Measurements from ENCODE around the gene HAUS3.
A peak's percentile ranks its signal among the peaks of the same experiment; 100 is the strongest.
"Not testable (repeated sequence)": the region's sequence is repeated elsewhere in the genome, so short reads cannot be mapped to it uniquely, and the experiment has no call there.

HAUS3 gene

DNA sequence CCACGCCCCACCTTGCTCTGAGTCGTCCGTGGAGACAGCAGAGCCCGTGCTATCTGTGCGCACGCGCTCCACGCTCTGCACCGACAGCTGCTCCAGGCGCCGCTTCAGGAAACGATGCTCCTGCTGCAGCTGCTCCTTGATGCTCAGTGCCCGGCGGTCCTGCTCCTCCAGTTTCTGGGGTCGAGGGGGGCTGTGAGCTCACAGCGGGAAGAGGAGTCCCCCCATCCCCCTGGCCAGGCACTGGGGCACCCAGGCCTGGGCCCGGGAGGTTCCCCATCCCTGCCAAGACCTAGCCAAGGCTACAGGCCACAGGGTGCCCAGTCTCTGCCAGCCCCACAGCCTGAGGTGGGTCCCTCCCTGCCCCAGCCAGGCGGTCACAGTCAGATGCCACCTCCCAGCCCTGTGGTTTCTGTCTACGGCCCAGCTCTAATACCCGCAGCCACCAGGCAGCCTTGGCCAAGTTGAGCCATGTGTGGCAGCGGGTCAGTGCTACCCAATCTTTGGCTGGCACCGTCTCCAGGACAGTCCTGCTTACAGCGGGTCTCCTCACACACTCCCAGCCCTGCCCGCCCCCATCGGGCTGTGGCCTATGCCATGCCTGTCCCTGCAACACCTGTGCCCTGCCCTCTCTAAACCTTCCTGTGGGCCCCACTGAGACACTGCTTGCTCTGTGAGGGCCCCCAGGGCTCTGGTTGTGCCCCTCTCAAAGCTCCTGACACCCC, 9.3 kb upstream of the HAUS3 start:
- no peak for DNase-seq

DNA sequence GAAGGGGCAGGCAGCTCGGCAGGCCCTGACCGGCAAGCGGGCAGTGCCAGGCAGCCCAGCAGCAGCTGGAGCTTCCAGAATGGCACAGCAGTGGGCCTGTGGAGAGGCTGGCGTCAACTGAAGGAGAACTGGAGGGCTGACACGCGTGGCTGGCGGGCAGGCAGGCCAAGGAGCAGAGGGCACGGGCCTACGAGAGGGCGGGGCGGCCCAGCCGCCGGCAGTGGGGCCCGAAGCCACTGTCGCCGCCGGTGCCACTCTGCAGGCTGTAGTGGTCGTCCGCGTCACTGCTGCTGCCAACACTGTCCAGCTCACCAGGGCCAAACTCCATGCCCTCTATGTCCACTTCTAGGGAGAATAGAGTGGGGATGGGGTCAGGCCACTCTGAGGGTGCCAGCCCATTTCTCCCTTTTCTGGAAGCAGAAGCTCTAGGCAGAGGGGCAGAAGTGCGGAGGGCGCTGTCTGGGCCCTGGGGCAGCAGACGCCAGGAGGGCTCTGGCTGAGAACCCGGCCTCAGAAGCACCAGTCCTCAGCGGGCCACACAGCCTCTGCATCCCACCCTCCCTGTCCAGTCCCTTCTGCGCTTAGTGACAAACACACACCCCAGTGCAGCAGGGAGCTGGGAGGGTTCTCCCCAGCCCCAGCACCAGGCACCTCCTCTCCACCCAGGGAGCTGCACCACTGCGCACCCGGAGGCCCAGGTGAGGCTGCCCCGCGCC, 8.6 kb upstream of the HAUS3 start:
- DNase-seq: no peak

DNA sequence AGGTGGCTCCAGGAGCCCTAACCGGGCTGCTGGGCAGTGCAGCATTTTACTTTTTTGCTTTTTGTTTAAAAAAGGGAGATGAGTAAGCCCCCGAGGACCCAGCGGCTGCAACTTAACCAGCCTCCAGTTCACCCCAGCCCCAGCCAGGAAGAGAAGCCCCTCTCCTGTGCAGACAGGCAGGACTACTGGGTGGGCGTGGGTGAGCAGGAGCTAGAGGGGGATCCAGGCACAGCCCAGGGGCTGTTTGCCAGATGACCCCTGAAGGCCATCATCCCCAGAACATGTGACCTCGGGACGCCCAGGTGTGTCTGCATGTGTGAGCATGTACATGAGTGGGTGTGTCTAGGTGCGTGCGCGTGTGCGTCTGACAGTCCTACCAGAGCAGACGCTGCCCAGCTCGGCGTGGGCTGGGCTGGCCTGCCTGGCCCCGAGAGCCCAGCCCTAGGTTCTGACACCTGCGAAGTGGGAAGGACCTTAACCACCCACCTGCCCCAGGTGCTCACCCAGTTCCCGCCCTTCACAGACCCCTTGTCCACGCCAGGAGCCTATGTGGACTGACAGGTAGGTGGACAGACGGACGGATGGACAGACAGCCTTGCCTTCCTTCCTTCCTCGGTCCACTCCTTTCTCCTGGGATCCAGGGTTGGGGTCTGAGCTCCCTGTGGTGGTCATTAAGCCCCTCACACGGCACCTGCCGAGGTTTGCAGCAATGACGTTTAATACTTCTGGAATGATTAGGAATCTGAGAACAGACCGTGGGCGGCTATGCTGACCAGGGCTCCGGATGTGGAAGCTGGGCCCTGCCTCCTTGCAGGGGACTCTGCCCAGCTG, 7.8 kb upstream of the HAUS3 start:
- DNase-seq: no peak

DNA sequence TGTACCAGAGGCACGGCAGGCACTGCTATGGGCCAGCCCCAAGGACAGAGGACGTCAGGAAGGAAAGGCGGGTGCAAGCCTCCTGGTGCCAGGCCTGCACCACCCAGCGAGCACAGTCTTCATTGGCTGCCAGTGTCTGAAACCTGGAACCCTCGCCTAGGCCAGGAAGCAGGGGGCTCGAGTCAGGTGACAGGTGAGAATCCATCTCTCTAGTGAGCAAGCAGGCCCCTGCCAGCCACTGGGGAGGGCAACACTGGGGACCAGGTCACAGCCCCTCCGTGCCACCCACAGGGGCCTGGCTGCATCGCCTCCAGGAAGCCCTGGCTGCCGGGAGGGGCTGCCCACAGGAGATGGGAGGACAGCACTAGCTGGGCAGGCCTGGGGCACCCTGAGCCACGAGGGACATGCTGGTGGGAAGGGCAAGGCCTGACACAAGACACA, 6.9 kb upstream of the HAUS3 start:
- no peak for DNase-seq

DNA sequence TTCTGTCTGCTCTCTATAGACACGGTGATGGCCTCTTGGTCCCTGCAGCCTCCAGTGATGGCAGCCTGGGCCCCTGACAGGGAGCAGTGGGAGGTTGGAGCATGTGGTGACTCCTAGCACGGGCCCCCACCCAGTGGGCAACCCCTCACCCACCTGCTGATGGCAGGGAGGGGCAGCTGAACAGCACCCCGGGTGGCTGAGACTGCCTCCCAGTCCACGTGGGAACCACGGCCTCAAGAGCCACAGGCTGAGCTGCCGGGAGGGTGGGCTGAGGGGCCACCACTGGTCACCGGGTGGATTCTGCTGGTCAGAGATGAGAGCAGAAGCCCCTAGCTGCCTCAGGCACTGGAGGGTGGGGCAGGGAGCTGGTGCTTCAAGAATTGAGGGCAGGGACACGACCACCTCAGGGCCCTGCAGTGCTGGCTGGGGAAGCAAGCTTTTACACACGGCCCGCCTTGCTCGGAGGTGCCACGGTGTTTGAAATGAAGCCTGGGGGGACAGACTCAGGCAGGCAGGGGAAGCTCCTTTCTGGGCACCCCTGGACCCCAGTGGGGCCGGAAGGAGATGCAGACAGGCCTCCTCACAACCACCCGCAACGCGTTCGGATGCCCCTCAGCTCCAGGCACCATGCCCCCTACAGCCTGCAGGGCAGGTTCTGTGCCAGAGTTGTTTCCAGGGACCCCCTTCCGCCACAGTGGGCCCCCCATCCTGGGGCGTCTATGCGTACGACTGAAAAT, 6.3 kb upstream of the HAUS3 start:
- no peak for DNase-seq

DNA sequence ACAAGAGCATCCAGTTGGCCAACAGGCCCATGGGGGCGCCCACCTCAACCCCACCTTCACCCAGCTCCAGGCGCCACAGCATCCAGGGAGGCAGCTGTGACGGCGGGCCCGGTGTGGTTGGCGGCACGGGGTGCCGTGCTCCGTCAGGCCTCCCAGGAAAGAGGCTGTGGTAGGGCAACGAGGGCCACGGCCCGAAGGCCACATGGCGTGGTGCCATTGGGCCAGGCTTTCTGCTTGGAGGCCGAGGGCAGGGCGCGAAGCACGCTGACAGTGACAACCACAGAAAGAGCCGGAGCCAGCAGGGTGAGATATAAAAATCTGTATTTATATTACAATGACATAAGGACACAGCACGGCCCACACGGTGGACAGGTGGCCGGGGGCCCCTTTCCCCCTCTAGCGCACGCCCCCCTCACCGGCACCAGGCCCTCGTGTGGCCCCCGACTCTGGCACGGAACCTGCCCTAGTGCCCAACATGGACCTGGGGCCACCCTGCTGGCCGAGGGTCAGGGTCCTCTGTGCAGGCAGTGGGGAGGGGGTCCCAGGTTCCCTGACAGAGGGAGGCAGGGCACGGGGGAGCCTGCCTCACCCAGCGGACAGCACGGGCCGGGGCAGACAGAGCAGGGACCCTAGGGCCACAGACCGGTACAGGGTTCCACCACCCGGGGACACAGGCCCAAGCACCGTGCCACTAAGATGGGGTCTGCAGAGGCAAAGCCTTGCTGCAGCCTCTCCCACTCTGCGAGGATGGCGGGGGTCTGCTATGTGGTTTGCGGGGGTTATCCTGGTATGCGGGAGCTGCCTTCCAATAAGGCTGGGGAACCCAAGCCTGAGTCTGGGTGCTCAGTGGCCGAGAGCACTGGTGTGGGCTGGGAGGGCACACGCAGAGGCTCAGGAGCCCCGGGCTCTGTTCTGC, 5.5 kb upstream of the HAUS3 start:
- DNase-seq: no peak

DNA sequence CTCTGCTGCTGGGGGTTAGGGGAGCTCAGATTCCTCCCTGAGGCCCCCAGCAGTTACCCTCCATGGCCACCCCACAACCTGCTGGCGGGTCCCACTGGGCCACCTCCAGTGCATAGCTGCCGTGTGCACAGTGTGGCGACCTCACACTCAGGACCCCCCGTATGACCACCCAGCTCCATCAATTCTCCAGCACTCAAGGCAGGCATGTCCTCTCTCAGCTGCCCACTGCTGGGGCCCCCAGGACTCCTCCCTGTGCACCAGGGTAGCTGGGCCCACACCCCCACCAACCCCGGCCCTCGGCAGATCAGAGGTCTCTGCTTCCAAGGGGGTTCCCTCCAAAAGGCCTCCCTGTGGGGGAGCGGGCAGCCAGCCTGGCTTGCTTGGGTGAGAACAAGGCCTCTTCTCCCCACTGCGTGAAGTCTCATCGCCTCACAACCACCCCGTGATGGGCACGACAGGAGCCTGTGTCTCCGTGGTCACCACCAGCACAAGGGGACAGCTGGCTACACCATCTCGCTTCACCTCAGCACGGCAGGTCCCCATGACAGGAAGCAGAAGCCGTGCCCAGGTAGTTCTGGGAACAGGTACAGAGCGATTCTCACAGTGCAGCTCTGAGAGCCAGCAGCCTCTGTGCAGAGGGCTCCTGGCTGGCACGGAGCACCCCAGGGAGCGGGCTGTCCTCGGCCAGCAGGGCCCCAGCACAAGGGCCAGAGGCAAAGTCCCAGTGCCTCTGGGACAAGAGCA, 4.6 kb upstream of the HAUS3 start:
- DNase-seq: no peak

DNA sequence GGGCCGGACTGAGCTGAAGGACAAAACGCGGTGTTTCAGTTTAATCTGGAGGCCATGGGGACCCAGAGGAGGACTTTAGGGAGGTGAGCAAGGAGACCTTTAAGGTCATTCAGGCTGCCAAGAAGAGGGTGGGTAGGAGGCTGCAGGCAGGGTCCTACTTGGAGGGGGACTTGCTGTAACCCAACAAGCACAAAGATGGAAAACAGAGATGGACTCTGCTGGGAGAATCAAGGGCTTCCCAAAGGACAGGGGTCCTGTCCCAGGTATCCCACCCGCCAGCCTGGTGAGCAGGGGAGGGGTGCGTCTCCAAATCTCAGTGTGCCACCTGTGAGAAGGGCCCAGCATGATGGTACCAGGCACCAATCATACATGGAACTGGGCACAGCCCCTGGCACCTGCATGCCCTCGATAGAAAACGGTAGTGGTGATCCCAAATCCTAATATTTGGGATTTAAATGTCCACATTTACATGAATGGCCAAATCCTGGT, 3.9 kb upstream of the HAUS3 start:
- DNase-seq: no peak

DNA sequence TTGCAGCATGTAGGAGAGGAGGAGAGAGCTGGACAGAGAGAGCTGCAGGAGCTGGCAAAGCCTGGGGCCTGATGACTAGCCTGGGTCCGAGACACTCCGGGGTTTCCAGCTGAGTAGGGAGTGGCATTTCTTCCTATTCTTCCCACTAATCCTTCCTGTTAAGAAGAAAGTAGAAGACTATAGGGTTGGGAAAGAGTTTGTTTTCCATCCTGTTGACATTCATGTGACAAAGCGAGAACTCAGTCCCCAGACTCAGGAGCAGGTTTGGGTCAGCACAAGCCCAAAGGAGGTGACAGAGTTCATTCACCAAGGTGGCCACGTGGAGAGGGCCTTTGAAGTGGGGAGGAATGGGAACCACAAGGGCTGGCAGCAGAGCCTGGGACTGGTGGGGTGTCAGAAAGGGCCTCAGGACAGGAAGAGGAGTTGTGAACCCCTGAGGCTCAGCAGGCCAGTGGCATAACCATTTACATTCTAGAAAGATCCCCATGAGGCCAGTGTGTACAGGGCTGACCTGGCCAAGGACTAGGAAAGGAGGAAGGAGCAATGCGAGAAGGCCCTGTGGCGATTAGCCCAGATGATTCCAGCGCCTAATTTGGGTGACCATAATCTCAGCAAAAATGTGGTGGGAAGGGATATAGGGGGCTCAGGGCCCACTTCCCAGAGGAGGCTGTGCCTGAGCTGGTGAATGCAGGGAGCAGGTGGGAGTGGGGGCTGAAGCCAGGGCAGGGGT, 3.3 kb upstream of the HAUS3 start:
- no peak for DNase-seq

DNA sequence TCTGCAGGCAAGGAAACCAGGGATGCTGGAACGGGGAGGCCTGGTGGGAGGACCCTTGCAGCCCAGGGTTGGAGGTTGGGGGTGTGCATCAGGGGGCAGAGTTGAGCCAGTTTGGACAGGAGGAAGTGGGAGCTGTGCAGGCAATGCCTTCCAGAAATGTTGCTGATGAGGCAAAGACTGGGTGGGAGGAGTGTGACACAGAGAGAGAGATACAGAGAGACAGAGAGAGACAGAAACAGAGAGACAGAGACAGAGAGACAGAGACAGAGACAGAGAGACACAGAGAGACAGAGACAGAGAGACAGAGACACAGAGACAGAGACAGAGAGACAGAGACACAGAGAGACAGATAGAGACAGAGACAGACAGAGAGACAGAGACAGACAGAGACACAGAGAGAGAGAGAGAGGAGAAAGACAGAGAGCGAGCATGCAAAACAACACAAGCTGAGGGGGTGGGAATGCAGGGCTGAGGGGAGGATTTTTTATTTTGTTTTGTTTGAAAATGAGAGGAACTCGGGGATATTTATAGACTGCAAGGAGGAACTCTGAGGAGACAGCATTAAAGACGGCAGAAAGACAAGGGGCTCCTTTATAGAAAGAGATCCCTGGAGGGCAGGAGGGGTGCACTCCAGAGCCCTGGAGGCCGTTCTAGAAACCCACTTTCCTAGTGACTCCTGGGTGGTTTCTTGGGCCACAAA, 1.9 kb upstream of the HAUS3 start:
- DNase-seq: peak; percentile 26

DNA sequence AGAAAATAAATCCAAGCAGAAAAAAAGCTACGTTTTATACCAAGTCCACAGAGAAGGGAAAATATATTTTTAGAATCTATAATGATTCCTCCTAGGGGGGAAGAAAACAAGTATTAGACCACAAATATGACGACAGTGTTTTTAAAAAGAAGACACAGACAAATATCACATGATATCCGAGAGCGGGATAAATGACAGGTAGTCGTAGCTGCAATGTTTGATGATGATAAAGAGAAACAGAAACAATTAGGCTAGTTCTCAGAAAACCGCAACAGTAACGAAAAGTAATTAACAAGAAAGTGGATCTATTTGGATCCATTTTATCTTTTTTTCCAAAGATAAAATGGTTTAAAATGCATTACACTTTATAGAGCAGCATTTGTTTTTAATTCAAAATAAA, 918 bp downstream of the HAUS3 start:
- no peak for DNase-seq

DNA sequence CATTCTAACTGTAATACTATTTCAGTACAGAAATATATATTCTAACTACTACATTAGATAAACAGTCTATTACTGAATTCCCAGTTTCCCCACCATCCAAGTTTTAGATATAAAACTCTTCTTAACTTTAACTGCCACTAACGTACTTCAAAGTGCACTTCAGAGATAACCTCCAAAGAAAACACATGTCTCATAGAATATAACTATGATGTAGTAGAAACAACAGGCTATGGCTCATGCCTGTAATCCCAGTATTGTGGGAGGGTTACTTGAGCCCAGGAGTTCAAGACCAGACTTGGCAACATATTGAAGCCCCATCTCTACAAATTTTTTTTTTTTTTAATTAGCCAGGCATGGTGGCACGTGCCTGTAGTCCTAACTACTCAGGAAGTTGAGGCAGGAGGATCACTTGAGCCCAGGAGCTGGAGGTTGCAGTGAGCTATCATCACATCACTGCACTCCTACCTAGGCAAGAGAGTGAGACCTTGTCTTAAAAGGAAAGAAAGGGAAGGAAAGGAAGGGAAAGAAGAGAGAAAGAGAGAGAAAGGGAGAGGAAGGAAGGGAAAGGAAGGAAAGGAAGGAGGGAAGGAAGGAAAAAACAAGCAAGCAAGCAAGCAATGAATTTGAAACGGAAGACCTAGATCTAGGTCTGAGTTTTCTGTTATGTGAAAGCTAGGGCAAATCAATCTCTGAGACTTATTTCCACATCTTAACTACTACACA, 4.8 kb downstream of the HAUS3 start:
- DNase-seq: no peak

DNA sequence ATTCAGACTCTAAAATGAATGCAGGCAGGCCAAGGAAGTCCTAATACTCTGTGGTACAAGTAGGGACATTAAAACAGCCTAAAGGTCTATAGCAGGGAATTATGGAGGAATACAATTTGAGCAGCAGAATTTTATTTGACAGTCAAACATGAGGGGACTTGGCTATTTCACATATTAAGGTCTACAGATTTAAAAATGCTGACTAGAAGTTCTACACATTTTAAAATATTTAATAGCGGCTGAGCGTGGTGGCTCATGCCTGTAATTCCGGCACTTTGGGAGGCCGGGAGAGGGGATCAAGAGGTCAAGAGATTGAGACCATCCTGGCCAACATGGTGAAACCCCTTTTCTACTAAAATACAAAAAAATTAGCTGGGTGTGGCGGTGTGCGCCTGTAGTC, 10.8 kb downstream of the HAUS3 start:
- no peak for DNase-seq

DNA sequence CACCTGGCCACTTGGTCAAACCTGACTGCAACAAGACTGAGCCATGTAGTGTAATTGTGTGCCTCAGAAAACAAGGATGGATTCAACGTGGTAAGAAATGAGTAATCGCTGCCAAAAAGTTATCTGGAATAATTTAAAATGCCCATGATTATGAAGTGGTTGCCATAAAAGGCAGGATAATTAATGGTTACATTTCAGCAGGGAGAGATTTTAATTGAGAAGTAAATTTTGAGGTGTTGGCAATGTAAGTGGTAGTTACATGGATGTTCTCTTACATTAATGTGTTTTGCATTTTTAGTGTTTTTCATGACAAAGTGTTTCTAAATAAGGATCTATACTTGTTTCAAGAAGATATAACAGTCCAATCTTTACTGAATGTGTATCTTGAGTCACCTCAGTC, 15.7 kb downstream of the HAUS3 start:
- no peak for DNase-seq

DNA sequence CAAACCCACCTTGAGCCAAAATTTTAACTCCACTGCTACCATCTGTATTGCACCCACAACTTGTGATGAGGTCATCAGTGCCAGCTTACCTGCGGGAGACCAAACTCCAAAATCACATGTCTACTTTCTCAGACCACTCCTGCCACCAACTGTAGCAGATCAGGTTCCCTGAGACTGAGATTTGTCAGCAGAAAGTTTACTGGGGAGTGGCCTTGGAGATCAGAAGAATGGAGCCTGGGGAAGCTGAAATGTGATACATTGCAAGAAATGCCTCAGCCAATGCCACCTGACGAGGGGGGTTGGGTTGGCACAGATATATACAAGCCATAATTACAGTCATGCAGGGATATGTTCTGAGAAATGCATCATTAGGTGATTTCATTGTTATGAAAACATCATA, 19.1 kb downstream of the HAUS3 start:
- no peak for DNase-seq

DNA sequence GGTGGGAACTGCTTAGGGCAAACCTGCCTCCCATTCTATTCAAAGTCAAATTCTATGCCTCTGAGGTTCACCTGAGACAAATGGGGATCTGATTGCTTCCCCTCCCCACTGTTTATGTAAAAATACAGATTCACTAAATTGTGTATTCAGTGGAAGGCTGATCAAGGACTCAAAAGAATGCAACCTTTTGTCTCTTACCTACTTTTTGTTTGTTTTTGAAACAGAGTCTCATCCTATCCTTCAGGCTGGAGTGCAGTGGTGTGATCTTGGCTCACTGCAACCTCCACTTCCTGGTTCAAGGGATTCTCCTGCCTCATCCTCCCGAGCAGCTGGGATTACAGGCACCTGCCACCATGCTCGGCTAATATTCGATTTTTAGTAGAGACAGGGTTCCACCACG, 20.5 kb downstream of the HAUS3 start:
- not testable (repeated sequence) for DNase-seq

DNA sequence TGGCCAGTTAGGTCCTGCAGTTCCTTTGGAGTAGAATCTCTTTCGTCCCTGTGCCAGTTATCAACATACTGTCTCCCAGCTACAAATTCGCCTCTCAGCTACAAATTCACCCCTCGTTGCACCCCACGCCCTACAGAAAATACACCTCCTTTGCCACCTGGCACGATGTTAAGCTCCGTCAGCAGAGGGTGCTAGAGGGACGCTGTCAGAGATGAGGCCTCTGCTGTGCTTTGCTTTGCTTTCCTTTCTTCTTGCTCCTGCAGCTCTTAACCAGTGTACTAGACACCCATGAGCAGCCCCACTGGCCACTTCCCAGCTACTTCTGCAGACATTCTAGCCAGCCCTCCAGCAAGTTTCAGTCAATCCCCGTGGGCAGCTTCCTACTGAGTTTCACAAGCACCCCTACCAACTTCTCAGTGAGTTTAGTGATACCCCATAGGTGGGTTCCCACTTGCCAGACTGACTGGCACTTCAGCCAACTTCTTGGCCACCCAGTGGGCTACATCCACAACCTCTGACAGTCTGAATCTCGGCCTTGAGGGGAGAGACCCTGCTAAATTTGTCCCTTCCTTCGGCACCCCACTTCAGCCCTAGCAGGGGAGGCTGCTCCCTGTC, 21.8 kb downstream of the HAUS3 start:
- peak; percentile 62 for DNase-seq

DNA sequence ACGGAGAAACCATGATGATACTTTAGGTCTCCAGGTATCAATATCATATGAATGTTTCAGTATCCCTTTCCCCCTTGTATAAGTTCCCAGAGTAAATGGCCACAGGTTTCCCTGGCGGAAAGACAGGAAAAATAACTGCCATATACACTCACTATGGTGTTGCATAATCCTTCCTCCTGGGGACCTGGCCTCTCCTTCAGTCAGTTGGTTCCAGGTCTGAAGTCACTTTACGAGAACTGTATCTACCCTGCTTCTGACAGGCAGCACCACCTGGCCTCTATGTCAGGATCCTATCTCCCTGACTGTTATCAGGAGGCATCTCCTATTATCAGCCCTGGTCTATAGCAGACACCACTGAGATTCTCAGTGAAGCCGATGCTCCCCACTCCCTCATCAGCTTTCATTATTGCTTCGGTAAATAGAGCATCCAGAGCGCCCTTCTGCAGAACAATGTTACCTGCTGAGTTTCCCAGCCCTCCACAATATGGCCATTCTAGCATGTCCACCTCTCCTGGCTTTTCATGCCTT, 22.6 kb downstream of the HAUS3 start:
- DNase-seq: no peak
